HG02678 (cell line): ENCODE measurements around the gene NKAIN2.
"Not testable (repeated sequence)": the region's sequence is repeated elsewhere in the genome, so short reads cannot be mapped to it uniquely, and the experiment has no call there.

Source experiments
- ATAC-seq: cut with Tn5 transposase; IDR thresholded peaks from one replicate; pipeline ENCODE4 v1.9.1; 2021; ENCODE audit warnings: mild to moderate bottlenecking, moderate library complexity; ENCODE audit not compliant: unreplicated experiment

Gene NKAIN2

GRCh38 chr6:124539096-124539495 is 735.4 kb downstream of the NKAIN2 start:
- no peak for ATAC-seq

- ATAC-seq: no peak
These were observed 737.9 kb downstream of the NKAIN2 start for GRCh38 chr6:124541573-124541972.

GRCh38 chr6:124546601-124547000 is 742.9 kb downstream of the NKAIN2 start:
- ATAC-seq: no peak

- no peak for ATAC-seq
These were observed 748.1 kb downstream of the NKAIN2 start for GRCh38 chr6:124551711-124552233.

- ATAC-seq: no peak
These were observed 754.2 kb downstream of the NKAIN2 start for GRCh38 chr6:124557873-124558272.

GRCh38 chr6:124560078-124560477 is 756.4 kb downstream of the NKAIN2 start:
- not testable (repeated sequence) for ATAC-seq

GRCh38 chr6:124560873-124561567 is 757.4 kb downstream of the NKAIN2 start:
- ATAC-seq: no peak

GRCh38 chr6:124561635-124562130 is 758.0 kb downstream of the NKAIN2 start:
- no peak for ATAC-seq

- not testable (repeated sequence) for ATAC-seq
These were observed 760.5 kb downstream of the NKAIN2 start for GRCh38 chr6:124564125-124564524.

GRCh38 chr6:124567401-124567800 is 763.7 kb downstream of the NKAIN2 start:
- no peak for ATAC-seq

- ATAC-seq: no peak
These were observed 770.3 kb downstream of the NKAIN2 start for GRCh38 chr6:124573953-124574352.

GRCh38 chr6:124577734-124578281 is 774.1 kb downstream of the NKAIN2 start:
- ATAC-seq: no peak

- ATAC-seq: no peak
These were observed 786.3 kb downstream of the NKAIN2 start for GRCh38 chr6:124590001-124590400.

- ATAC-seq: no peak
These were observed 796.0 kb downstream of the NKAIN2 start for GRCh38 chr6:124599656-124600055.

- ATAC-seq: no peak
These were observed 801.1 kb downstream of the NKAIN2 start for GRCh38 chr6:124604719-124605118.

GRCh38 chr6:124607119-124607627 is 803.5 kb downstream of the NKAIN2 start:
- no peak for ATAC-seq

- ATAC-seq: no peak
These were observed 809.4 kb downstream of the NKAIN2 start for GRCh38 chr6:124613031-124613430.

- no peak for ATAC-seq
These were observed 818.7 kb downstream of the NKAIN2 start for GRCh38 chr6:124622351-124622750.

- ATAC-seq: no peak
These were observed 830.0 kb downstream of the NKAIN2 start for GRCh38 chr6:124633655-124634054.

- no peak for ATAC-seq
These were observed 836.8 kb downstream of the NKAIN2 start for GRCh38 chr6:124640432-124640831.

GRCh38 chr6:124655866-124656265 is 852.2 kb downstream of the NKAIN2 start:
- ATAC-seq: no peak

GRCh38 chr6:124658053-124658452 is 854.4 kb downstream of the NKAIN2 start:
- no peak for ATAC-seq
